HEK293T (cell line): ENCODE results near the gene PRAC1.

Experiments
- CTCF ChIA-PET: fragments of 350-600 bp; formaldehyde crosslinking; extraction: SDS; loops from one replicate; lab custom pipeline; 2021; ENCODE audit warnings: antibody characterized with exemption, inconsistent platforms; lab: Yijun Ruan, JAX
- POLR2A ChIA-PET: fragments of 350-600 bp; formaldehyde crosslinking; extraction: SDS; loops from one replicate; lab custom pipeline; 2020; ENCODE audit warnings: antibody characterized with exemption, inconsistent platforms; lab: Yijun Ruan, JAX
- DNase-seq: peaks from one replicate; pipeline ENCODE4 v3.0.0; 2012; ENCODE audit warnings: mixed read lengths; ENCODE audit errors: extremely low spot score
- ARNT ChIP-seq: fragments of 450-650 bp; IDR thresholded peaks from 2 replicates; pipeline ENCODE4 v1.6.1; 2017; ENCODE audit warnings: mild to moderate bottlenecking
- BHLHE40 ChIP-seq: fragments of 450-650 bp; IDR thresholded peaks from 2 replicates; pipeline ENCODE4 v1.6.1; 2016; ENCODE audit warnings: mild to moderate bottlenecking, moderate library complexity, borderline replicate concordance
- CTBP1 ChIP-seq: fragments of 450-650 bp; IDR thresholded peaks from 2 replicates; pipeline ENCODE4 v1.6.1; 2016; ENCODE audit warnings: borderline replicate concordance
- ELF4 ChIP-seq: fragments of 450-650 bp; IDR thresholded peaks from 2 replicates; pipeline ENCODE4 v1.6.1; 2017; ENCODE audit warnings: antibody characterized with exemption
- FOXA1 ChIP-seq: fragments of 450-650 bp; IDR thresholded peaks from 2 replicates; pipeline ENCODE4 v1.6.1; 2016; ENCODE audit warnings: mild to moderate bottlenecking
- FOXK2 ChIP-seq: fragments of 450-650 bp; IDR thresholded peaks from 2 replicates; pipeline ENCODE4 v1.6.1; 2016; ENCODE audit warnings: mild to moderate bottlenecking
- FOXM1 ChIP-seq: fragments of 450-650 bp; IDR thresholded peaks from 2 replicates; pipeline ENCODE4 v1.6.1; 2017; ENCODE audit warnings: mild to moderate bottlenecking, borderline replicate concordance
- HDGF ChIP-seq: fragments of 450-650 bp; IDR thresholded peaks from 2 replicates; pipeline ENCODE4 v1.6.1; 2017; ENCODE audit warnings: antibody characterized with exemption, borderline replicate concordance
- L3MBTL2 ChIP-seq: fragments of 450-650 bp; conservative IDR thresholded peaks from 2 replicates; pipeline ENCODE4 v1.6.1; 2016; ENCODE audit warnings: mild to moderate bottlenecking
- LEF1 ChIP-seq: fragments of 450-650 bp; IDR thresholded peaks from 2 replicates; pipeline ENCODE4 v1.6.1; 2017; ENCODE audit warnings: mild to moderate bottlenecking, borderline replicate concordance
- NFRKB ChIP-seq: fragments of 450-650 bp; IDR thresholded peaks from 2 replicates; pipeline ENCODE4 v1.6.1; 2016; ENCODE audit warnings: mild to moderate bottlenecking, moderate library complexity
- SP1 ChIP-seq: fragments of 450-650 bp; IDR thresholded peaks from 2 replicates; pipeline ENCODE4 v1.6.1; 2017
- SUZ12 ChIP-seq: fragments of 450-650 bp; IDR thresholded peaks from 2 replicates; pipeline ENCODE4 v1.6.1; 2016; ENCODE audit warnings: mild to moderate bottlenecking
- TARDBP ChIP-seq: fragments of 450-650 bp; IDR thresholded peaks from 2 replicates; pipeline ENCODE4 v1.6.1; 2016
- ZNF384 ChIP-seq: fragments of 450-650 bp; IDR thresholded peaks from 2 replicates; pipeline ENCODE4 v1.6.1; 2016
- TF ChIP-seq, protein P1 (sequence below): fragments of 450-650 bp; IDR thresholded peaks from 2 replicates; pipeline ENCODE4 v1.6.1; 2016

PRAC1 gene

DNA sequence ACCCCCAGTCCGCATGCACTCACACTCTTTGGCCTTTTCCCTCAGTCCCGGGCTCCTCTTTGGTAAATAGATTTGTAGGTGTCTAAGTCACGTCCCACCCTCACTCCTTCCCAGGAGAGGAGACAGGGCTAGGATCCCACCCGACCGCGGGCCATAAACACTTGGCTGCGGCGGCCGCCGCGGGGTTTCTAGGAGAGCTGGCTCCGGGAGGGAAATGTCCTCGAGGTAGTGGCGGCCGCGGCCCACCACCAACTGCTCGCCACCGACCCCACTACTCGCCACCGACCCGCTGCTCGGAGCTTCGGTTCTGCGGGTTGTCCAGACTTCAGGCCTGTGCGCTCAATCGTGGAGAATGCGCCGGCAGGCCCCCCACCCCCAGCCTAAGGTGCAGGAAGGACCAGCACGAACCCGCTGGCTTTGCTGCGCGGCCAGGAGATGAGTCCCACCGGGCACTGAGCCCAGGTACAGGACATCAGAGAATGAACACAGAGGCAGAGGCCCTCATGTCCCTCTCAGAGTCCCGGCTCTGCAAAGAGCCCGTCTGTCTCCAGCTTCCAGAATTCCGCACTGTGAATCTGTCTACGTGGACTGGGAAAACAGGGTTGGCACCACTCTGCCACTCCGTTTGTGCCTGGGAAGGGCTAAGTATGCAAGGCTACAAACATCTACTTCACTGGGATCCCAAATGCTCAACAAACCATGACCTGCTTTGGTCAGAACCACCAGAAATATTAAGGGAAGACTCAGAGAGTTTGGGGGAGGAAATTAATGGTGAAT is 3.2 kb upstream of the PRAC1 start:
- ChIA-PET POLR2A (interaction anchor here (1.2 to 2.9 kb wide), 3 partner anchors 47 to 64 kb away, joined by 6 to 25 read pairs (median 12); no protein-coding TSS in a partner anchor), CTCF (interaction anchor here (0.6 to 4.1 kb wide), 9 partner anchors 11 to 653 kb away, joined by 3 to 66 read pairs (median 4); no protein-coding TSS in a partner anchor)

DNA sequence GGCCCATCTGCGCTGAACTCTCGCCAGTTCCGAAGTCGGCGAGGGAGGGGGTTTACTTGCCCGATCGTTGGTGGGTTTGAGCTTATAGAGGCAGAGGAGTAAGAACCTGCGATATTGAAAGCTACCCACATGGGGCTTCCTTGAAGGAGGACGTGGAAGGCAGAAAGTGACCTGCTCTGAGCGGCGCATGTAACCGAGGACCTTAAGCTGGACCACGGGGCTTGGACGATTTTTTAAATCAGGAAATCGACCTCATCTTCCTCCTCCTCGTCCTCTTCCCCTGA is 2.6 kb upstream of the PRAC1 start:
- DNase-seq = no peak
- TF ChIP-seq SUZ12 (no peak), TARDBP (no peak), LEF1 (no peak), FOXK2 (no peak), ARNT (no peak), HDGF (no peak), SP1 (no peak), ZNF384 (no peak)
- ChIA-PET CTCF (interaction anchor here (0.6 to 4.1 kb wide), 9 partner anchors 12 to 652 kb away, joined by 3 to 66 read pairs (median 4); no protein-coding TSS in a partner anchor), POLR2A (interaction anchor here (1.4 to 2.9 kb wide), 4 partner anchors 46 to 154 kb away, joined by 4 to 25 read pairs (median 8); no protein-coding TSS in a partner anchor)

More for the DNA sequence above, 3.2 kb upstream of the PRAC1 start:
- no peak for DNase-seq
- TF ChIP-seq TARDBP (no peak), FOXM1 (no peak), ELF4 (no peak), L3MBTL2 (no peak), SUZ12 (no peak), ARNT (no peak), BHLHE40 (no peak), FOXK2 (no peak), SP1 (no peak)

DNA sequence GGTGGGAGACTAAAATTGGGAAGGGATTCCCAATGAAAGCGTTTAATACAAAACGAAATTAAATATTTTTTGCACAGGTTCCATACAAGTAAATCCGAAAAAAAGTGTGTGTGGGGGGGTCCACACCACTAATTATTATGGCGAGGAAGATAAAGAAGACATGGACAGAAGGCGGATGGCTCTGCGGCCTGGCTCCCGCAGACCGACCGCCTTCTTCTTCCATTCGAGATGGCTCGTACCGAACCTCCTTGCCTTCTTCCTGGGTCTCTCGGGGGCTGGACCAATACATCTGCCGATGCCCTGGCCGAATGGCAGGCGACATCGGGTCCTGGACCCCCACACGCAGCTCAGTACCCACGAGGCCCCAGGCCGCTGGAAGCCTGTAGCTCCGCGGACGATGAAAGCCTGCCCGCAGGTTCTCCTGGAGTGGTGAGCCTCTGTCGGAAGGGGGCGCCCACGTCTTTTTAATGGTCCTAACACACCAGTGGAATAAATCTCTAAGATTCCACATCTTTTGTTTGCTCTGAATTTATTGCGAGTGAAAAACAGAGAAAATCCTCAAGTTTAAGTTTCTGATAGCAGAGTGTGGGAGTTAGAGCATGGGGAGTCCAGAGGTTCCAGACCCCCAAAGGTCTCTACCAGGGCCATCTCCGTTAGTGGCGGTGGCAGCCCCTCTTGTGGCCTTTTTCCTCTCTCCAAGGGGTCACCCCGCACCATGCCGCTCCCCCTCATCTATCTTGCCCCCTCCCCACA is 2.1 kb upstream of the PRAC1 start:
- no peak for TF ChIP-seq LEF1
- no peak for TF ChIP-seq SUZ12
- TF ChIP-seq, protein P1, sequence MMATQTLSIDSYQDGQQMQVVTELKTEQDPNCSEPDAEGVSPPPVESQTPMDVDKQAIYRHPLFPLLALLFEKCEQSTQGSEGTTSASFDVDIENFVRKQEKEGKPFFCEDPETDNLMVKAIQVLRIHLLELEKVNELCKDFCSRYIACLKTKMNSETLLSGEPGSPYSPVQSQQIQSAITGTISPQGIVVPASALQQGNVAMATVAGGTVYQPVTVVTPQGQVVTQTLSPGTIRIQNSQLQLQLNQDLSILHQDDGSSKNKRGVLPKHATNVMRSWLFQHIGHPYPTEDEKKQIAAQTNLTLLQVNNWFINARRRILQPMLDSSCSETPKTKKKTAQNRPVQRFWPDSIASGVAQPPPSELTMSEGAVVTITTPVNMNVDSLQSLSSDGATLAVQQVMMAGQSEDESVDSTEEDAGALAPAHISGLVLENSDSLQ = no peak
- TF ChIP-seq FOXK2 = no peak
- no peak for TF ChIP-seq CTBP1
- TF ChIP-seq FOXA1 = no peak
- no peak for TF ChIP-seq NFRKB
- no peak for TF ChIP-seq FOXM1
- TF ChIP-seq L3MBTL2 = no peak
- no peak for TF ChIP-seq HDGF
- TF ChIP-seq SP1 = no peak
- TF ChIP-seq TARDBP = no peak
- TF ChIP-seq ARNT = no peak
- TF ChIP-seq ZNF384 = no peak
- no peak for TF ChIP-seq BHLHE40
- no peak for TF ChIP-seq ELF4
- peak; percentile 54 for DNase-seq
- POLR2A ChIA-PET = interaction anchor here (1.3 to 2.9 kb wide), 5 partner anchors 10 to 155 kb away, joined by 3 to 25 read pairs (median 4); no protein-coding TSS in a partner anchor
- CTCF ChIA-PET = interaction anchor here (0.6 to 4.1 kb wide), 25 partner anchors 10 to 394 kb away, joined by 3 to 66 read pairs (median 4); no protein-coding TSS in a partner anchor

DNA sequence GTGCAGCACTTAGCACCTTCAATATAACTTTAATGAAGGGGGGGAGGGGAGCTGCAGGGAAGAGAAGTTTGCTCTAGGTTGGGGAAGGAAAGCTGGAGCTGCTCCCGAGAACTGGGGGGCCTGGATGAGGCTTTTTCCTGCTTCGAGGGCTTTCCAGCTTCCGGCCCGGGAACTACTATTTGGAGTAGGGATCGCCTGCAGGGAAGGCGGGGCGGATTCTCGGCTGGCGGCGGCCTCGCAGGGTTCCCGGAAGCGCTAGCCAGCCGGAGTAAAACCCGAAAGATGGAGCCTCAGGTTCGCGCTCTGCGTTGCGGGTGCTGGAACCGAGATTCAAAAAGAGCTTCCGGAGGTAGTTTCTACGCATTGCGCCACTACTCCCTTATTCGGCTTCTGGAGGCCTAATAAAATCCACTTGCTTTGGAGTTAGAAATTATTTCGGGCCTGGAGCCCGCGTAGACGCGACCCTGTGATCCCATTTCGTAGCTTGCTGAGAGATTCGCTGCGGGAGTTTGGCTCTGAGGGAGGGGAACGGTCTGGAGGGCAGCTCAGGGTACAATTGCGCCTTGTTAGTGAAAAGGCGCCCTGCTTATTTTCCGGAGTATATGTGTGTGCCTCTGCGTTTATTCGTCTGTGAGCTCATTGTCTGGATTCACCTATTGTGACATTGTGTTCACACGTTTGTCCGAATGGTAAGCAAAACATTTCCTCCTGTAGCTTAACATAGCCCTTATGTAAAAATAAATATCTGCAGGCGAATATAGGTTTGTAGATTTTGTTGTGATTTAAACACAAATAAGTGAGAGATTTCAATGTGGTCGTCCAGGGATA is 1.3 kb upstream of the PRAC1 start:
- ChIA-PET POLR2A (interaction anchor here (0.9 to 2.9 kb wide), 7 partner anchors 11 to 168 kb away, joined by 3 to 25 read pairs (median 4); partner anchors contain the start of gene ATP5MC1), CTCF (interaction anchor here (0.6 to 4.1 kb wide), 22 partner anchors 10 to 393 kb away, joined by 3 to 66 read pairs (median 4); no protein-coding TSS in a partner anchor)
- TF ChIP-seq FOXM1 (no peak), L3MBTL2 (no peak), TARDBP (no peak), BHLHE40 (no peak), FOXK2 (no peak), SUZ12 (no peak), ZNF384 (no peak), SP1 (no peak), LEF1 (no peak), NFRKB (no peak), HDGF (no peak), CTBP1 (no peak), ELF4 (no peak), ARNT (no peak)
- TF ChIP-seq, protein P1 = no peak
- DNase-seq = no peak

DNA sequence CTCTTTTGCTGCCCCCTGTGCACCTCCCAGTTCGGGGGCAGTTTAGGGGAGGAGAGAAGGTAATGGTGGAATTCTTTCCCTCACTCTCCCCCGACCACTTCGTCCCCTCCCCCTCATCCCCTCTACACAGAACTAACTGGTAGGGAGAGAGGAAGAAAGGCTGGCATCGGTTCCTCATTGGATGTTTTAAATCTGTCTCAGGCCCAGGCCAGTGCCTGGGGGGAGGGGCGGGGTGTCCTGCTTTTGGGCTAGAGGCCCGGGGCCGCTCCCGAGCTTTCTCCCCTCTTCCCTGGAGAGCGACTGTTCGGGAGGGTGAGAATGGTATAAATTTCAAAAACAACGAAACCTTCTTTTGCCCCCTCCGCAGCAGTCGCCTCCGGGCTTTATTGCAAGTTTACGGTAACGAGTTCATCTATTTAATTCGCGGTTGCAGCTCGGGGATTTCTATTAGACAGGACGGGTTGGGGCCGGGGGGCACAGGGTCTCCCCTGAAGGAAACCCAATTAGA is 651 bp upstream of the PRAC1 start, which contains the start of gene PRAC2:
Gene PRAC2, plus strand, starts transcription at position 271 of the 508 bp plus-strand sequence. CDS start 1,226 bp downstream, outside the sequence.
- ChIA-PET CTCF (interaction anchor here (1.3 to 4.1 kb wide), 5 partner anchors 13 to 162 kb away, joined by 5 to 66 read pairs (median 10); no protein-coding TSS in a partner anchor), POLR2A (interaction anchor here (0.9 to 2.9 kb wide), 5 partner anchors 10 to 169 kb away, joined by 3 to 25 read pairs (median 3); partner anchors contain the start of gene ATP5MC1)
- TF ChIP-seq HDGF (no peak), TARDBP (no peak)
- TF ChIP-seq, protein P1 = no peak
- no peak for DNase-seq
